Endothelial cell of umbilical vein (primary cell): ENCODE measurements around the gene GPR65. TPM values are rescaled to one million over a fixed set of nuclear protein-coding genes. Genes with fewer than 3 reads are reported as not detected.

Source experiments
- BruUV-seq: library from RNA; stranded (reverse); fragments of 400-500 nt; replicated peaks from 2 replicates; lab custom pipeline; 2021; lab: Mats Ljungman, UMichigan
- CTCF ChIA-PET: fragments of 300-600, 350-600 bp; sonication (Branson Sonifier 250); formaldehyde crosslinking; loops from one replicate; lab custom pipeline; 2021; ENCODE audit warnings: antibody characterized with exemption, inconsistent platforms; lab: Charles Lee
- POLR2A ChIA-PET: fragments of 300-600, 350-600 bp; sonication (Branson Sonifier 250); formaldehyde crosslinking; loops from one replicate; lab custom pipeline; 2021; ENCODE audit warnings: antibody characterized with exemption, inconsistent platforms; lab: Charles Lee
- DNase-seq: peaks from one replicate; pipeline ENCODE4 v3.0.0-alpha.2; 2011; ENCODE audit warnings: low read depth, low spot score
- FAIRE-seq: peaks from 2 replicates; lab custom pipeline; 2011; peaks lifted over from hg19 to GRCh38; lab: Jason Lieb, UNC
- H2AFZ ChIP-seq: 2 replicates; pipeline ENCODE4 v1.6.0; 2012; ENCODE audit warnings: low read depth, low read length, control low read depth, inconsistent platforms
- H3K27ac ChIP-seq: 2 replicates; pipeline ENCODE4 v1.5.1; 2011; ENCODE audit warnings: low read depth, mild to moderate bottlenecking, control low read depth, low read length, moderate library complexity; ENCODE audit not compliant: insufficient read depth
- H3K27me3 ChIP-seq, 2 experiments: 2 replicates each; pipeline versions ENCODE4 v1.6.0 to v1.6.1; 2011; ENCODE audit warnings: low read length in 2 of 2, mixed read lengths in 1 of 2; ENCODE audit not compliant: control insufficient read depth in 2 of 2, insufficient read depth in 2 of 2
- H3K36me3 ChIP-seq, 2 experiments: 2 replicates in 1 of 2; 3 replicates in 1 of 2; pipeline ENCODE4 v1.5.1; 2011; ENCODE audit warnings: low read length in 2 of 2, mild to moderate bottlenecking in 1 of 2, moderate library complexity in 1 of 2; ENCODE audit not compliant: control insufficient read depth in 2 of 2, insufficient read depth in 2 of 2; ENCODE audit errors: extremely low read depth in 1 of 2
- H3K4me1 ChIP-seq: 3 replicates; pipeline ENCODE4 v1.5.1; 2011; ENCODE audit warnings: mild to moderate bottlenecking, low read length; ENCODE audit not compliant: control insufficient read depth, insufficient read depth; ENCODE audit errors: extremely low read depth
- H3K4me2 ChIP-seq: 2 replicates; pipeline ENCODE4 v1.6.1; 2011; ENCODE audit warnings: low read length, control low read depth, mixed read lengths; ENCODE audit not compliant: insufficient read depth
- H3K4me3 ChIP-seq, 3 experiments: fragments of 200-600 bp in 1 of 3; sonication (generic), shearing (Covaris generic) in 1 of 3; replicated peaks in 1 of 3; 2 replicates each; pipeline ENCODE4 v1.5.1; 2011 to 2016; ENCODE audit warnings: control low read depth in 3 of 3, low read length in 3 of 3, mild to moderate bottlenecking in 2 of 3, inconsistent platforms in 1 of 3, low read depth in 1 of 3, moderate library complexity in 1 of 3; ENCODE audit not compliant: insufficient read depth in 1 of 3
- H3K79me2 ChIP-seq: 2 replicates; pipeline ENCODE4 v1.6.0; 2012; ENCODE audit warnings: low read length, inconsistent platforms; ENCODE audit not compliant: control insufficient read depth, insufficient read depth
- H3K9ac ChIP-seq: replicated peaks from 2 replicates; pipeline ENCODE3; 2011; ENCODE audit warnings: low read length, control low read depth; ENCODE audit not compliant: insufficient read depth; ENCODE audit errors: extremely low read depth
- H3K9me1 ChIP-seq: replicated peaks from 3 replicates; pipeline ENCODE4 v1.6.0; 2011; ENCODE audit warnings: mild to moderate bottlenecking, low read length; ENCODE audit not compliant: control insufficient read depth, insufficient read depth; ENCODE audit errors: extremely low read depth
- H3K9me3 ChIP-seq: replicated peaks from 2 replicates; pipeline ENCODE4 v1.5.1; 2012; ENCODE audit warnings: low read length, inconsistent platforms; ENCODE audit not compliant: control insufficient read depth, insufficient read depth
- H4K20me1 ChIP-seq: replicated peaks from 2 replicates; pipeline ENCODE3; 2011; ENCODE audit warnings: mild to moderate bottlenecking, low read length; ENCODE audit not compliant: control insufficient read depth, insufficient read depth; ENCODE audit errors: extremely low read depth
- FOS ChIP-seq: IDR thresholded peaks from 2 replicates; pipeline ENCODE4 v1.6.1; 2011; ENCODE audit warnings: mild to moderate bottlenecking, low read length, moderate library complexity, borderline replicate concordance; ENCODE audit not compliant: insufficient read depth
- JUN ChIP-seq: IDR thresholded peaks from 2 replicates; pipeline ENCODE4 v1.6.1; 2011; ENCODE audit warnings: borderline replicate concordance, low read depth; ENCODE audit not compliant: insufficient read length, insufficient read depth
- MYC ChIP-seq: IDR thresholded peaks from one replicate; pipeline ENCODE4 v1.6.1; 2011; ENCODE audit warnings: mild to moderate bottlenecking, low read depth, low read length
- POLR2A ChIP-seq: IDR thresholded peaks from 2 replicates; pipeline ENCODE4 v1.6.1; 2012; ENCODE audit warnings: low read depth, mild to moderate bottlenecking, control low read depth, low read length
- POLR2AphosphoS5 ChIP-seq: IDR thresholded peaks from 2 replicates; pipeline ENCODE4 v1.6.1; 2012; ENCODE audit warnings: low read depth, mild to moderate bottlenecking, control low read depth, low read length, moderate library complexity; ENCODE audit not compliant: insufficient read depth
- dilution Hi-C: fragments of 300-500 bp; cut with MboI; formaldehyde crosslinking; loops from one replicate; pipeline ENCODE4 v1.15.0; 2019; ENCODE audit warnings: low sequenced_read_pairs; ENCODE audit not compliant: extremely low pct_ligation_motif_present
- intact Hi-C: fragments of 100-400 bp; cut with micrococcal nuclease; formaldehyde crosslinking; loops from one replicate; pipeline ENCODE4 v1.10.0; 2022
- polyA plus RNA-seq, 4 experiments: library from polyadenylated mRNA; depleted of rRNA in 3 of 4; stranded (reverse) in 3 of 4; unstranded in 1 of 4; fragments of >200 nt; gene quantifications; 2 replicates each; pipeline versions ENCODE4 v1.2.1 to v1.2.3, GENCODE V29; 2011 to 2012; ENCODE audit warnings: missing spikeins in 1 of 4
- total RNA-seq: library from RNA; stranded (reverse); gene quantifications from 2 replicates; pipeline ENCODE4 v1.2.3, GENCODE V29; 2021
- TF ChIP-seq, protein P1 (sequence below): IDR thresholded peaks from 2 replicates; pipeline ENCODE4 v1.6.1; 2011; ENCODE audit not compliant: insufficient read depth, insufficient read length
- TF ChIP-seq, protein P2 (sequence below), 2 donors: IDR thresholded peaks; 1 replicate in 1 of 2; 2 replicates in 1 of 2; pipeline ENCODE4 v1.5.1; 2011; ENCODE audit warnings: low read length in 2 of 2, mild to moderate bottlenecking in 2 of 2, moderate library complexity in 2 of 2, control low read depth in 1 of 2, inconsistent platforms in 1 of 2, low read depth in 1 of 2; ENCODE audit not compliant: insufficient read depth in 1 of 2; ENCODE audit errors: extremely low read depth in 1 of 2

GPR65 gene
- total and polyA plus RNA-seq, 2 donors (not counting 3 experiments of a cell fraction or from before 2014, with no cell fraction given): 0.03 to 0.07 TPM

DNA sequence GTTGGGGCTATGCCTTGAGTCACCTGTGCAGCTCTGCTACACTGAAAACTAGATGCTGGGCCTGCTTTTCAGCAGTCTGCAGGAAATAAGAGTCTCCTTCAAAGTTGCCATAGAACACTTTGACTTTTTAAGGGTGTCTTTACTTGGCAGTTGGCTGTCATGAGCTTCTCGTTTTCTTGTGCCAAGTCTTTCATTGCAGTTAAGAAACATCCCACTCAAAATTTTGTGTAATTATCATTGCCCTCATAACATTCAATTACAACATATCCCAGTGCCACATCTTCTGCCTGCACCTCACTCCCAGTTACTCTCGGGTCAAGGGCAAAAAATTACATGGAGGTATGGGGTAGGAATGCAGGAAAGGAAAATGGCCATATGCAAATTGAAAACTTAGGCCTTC is 29.1 kb downstream of the GPR65 start:
- Histone ChIP-seq H3K27me3 (no peaks in the 10 kb centered on the region), H3K9me3 (no peaks in the 10 kb centered on the region), H3K9me1 (no peaks in the 10 kb centered on the region), H3K36me3 (no peaks in the 10 kb centered on the region), H3K4me1 (no peaks in the 10 kb centered on the region), H3K79me2 (no peaks in the 10 kb centered on the region), H3K9ac (no peak overlapping the region), H3K4me2 (no peak overlapping the region), H2AFZ (no peak overlapping the region), H4K20me1 (no peaks in the 10 kb centered on the region), H3K27ac (no peak overlapping the region), H3K4me3 (no peak overlapping the region)
- no peak for FAIRE-seq
- intact Hi-C loops (no loop called here), dilution Hi-C loops (no loop called here)
- BruUV-seq: no TSS peak
- TF ChIP-seq, protein P1, sequence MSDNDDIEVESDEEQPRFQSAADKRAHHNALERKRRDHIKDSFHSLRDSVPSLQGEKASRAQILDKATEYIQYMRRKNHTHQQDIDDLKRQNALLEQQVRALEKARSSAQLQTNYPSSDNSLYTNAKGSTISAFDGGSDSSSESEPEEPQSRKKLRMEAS: no peak
- TF ChIP-seq JUN: no peak
- TF ChIP-seq POLR2A: no peak
- TF ChIP-seq, protein P2, sequence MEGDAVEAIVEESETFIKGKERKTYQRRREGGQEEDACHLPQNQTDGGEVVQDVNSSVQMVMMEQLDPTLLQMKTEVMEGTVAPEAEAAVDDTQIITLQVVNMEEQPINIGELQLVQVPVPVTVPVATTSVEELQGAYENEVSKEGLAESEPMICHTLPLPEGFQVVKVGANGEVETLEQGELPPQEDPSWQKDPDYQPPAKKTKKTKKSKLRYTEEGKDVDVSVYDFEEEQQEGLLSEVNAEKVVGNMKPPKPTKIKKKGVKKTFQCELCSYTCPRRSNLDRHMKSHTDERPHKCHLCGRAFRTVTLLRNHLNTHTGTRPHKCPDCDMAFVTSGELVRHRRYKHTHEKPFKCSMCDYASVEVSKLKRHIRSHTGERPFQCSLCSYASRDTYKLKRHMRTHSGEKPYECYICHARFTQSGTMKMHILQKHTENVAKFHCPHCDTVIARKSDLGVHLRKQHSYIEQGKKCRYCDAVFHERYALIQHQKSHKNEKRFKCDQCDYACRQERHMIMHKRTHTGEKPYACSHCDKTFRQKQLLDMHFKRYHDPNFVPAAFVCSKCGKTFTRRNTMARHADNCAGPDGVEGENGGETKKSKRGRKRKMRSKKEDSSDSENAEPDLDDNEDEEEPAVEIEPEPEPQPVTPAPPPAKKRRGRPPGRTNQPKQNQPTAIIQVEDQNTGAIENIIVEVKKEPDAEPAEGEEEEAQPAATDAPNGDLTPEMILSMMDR (IDR thresholded peaks at IDR 0.05; ENCODE audit: extremely low read depth in 1 of 2, insufficient read depth in 1 of 2, low read depth in 1 of 2, low read length in 2 of 2): no peak
- TF ChIP-seq FOS: no peak
- TF ChIP-seq MYC: no peak
- no peak for TF ChIP-seq POLR2AphosphoS5
- ChIA-PET POLR2A (no interaction called here), CTCF (no interaction called here)
- no peak for DNase-seq
